ENCODE data around the gene CACNA2D3.

GRCh38 chr3:54307566-54308180 is 185.3 kb downstream of the CACNA2D3 start:
- TF ChIP-seq POLR2A (IDR thresholded peaks at IDR 0.05; ENCODE audit: low read depth, low read length) (no peak), POLR2AphosphoS5 (IDR thresholded peaks at IDR 0.05; ENCODE audit: low read depth, low read length) (no peak), POU2F2 (IDR thresholded peaks at IDR 0.05; ENCODE audit: low read depth, low read length) (no peak), TAF1 (IDR thresholded peaks at IDR 0.05; ENCODE audit: low read depth, low read length) (no peak), PAX5 (IDR thresholded peaks at IDR 0.05; ENCODE audit: insufficient read depth, low read length, severe bottlenecking) (no peak), SPI1 (IDR thresholded peaks at IDR 0.05; ENCODE audit: low read depth, low read length) (no peak)

All from GM12891 (cell line).